ACC112 (cell line): Measurements from ENCODE around the gene MESP2.

Source experiments
- H2AFZ ChIP-seq: fragments of 200-600 bp; sonication (generic); one replicate; pipeline ENCODE4 v1.6.0; 2017; ENCODE audit warnings: antibody characterized with exemption, low read length; ENCODE audit not compliant: unreplicated experiment
- H3K27ac ChIP-seq: fragments of 200-600 bp; sonication (generic); 2 replicates; pipeline ENCODE4 v1.5.1; 2014; ENCODE audit warnings: low read depth, mild to moderate bottlenecking, antibody characterized with exemption, low read length, moderate library complexity
- H3K27me3 ChIP-seq: fragments of 200-600 bp; sonication (generic); 2 replicates; pipeline ENCODE4 v1.6.1; 2014; ENCODE audit warnings: mild to moderate bottlenecking, antibody characterized with exemption, low read length, moderate library complexity, mixed read lengths; ENCODE audit not compliant: insufficient read depth
- H3K36me3 ChIP-seq: fragments of 200-600 bp; sonication (generic); 2 replicates; pipeline ENCODE4 v1.6.1; 2016; ENCODE audit warnings: mild to moderate bottlenecking, antibody characterized with exemption, low read length, moderate library complexity, mixed read lengths; ENCODE audit not compliant: insufficient read depth
- H3K4me1 ChIP-seq: fragments of 200-600 bp; sonication (generic); one replicate; pipeline ENCODE4 v1.6.1; 2016; ENCODE audit warnings: low read length, mixed read lengths; ENCODE audit not compliant: insufficient read depth, unreplicated experiment, control insufficient read depth
- H3K4me3 ChIP-seq: fragments of 200-600 bp; sonication (generic); 2 replicates; pipeline ENCODE4 v1.5.1; 2014; ENCODE audit warnings: mild to moderate bottlenecking, low read depth, low read length
- H3K79me2 ChIP-seq: fragments of 200-600 bp; sonication (generic); one replicate; pipeline ENCODE4 v1.6.0; 2016; ENCODE audit warnings: low read length; ENCODE audit not compliant: control insufficient read depth, unreplicated experiment, insufficient read depth

Gene MESP2

GRCh38 chr15:89802231-89802928 is 26.2 kb downstream of the MESP2 start:
- Histone ChIP-seq H2AFZ (no peak overlapping the region), H3K4me3 (no peak overlapping the region), H3K4me1 (no peaks in the 10 kb centered on the region), H3K36me3 (peaks cover 72% of the 10 kb centered on the region), H3K27me3 (no peaks in the 10 kb centered on the region), H3K27ac (no peak overlapping the region), H3K79me2 (peaks cover 34% of the 10 kb centered on the region)

- no peak overlapping the region for H3K4me3 ChIP-seq
- H3K27me3 ChIP-seq = no peaks in the 10 kb centered on the region
- H3K79me2 ChIP-seq = peaks cover 42% of the 10 kb centered on the region
- peaks cover 64% of the 10 kb centered on the region for H3K36me3 ChIP-seq
- H2AFZ ChIP-seq = no peak overlapping the region
- H3K27ac ChIP-seq = no peak overlapping the region
- H3K4me1 ChIP-seq = no peaks in the 10 kb centered on the region
Measured at GRCh38 chr15:89802986-89803824, 27.1 kb downstream of the MESP2 start.

GRCh38 chr15:89803941-89804800 is 28.0 kb downstream of the MESP2 start:
- Histone ChIP-seq H3K4me1 (peaks cover 2% of the 10 kb centered on the region), H3K27ac (no peak overlapping the region), H3K79me2 (peaks cover 51% of the 10 kb centered on the region), H3K27me3 (no peaks in the 10 kb centered on the region), H3K4me3 (no peak overlapping the region), H3K36me3 (peaks cover 57% of the 10 kb centered on the region), H2AFZ (no peak overlapping the region)

- Histone ChIP-seq H3K4me3 (no peak overlapping the region), H3K4me1 (peaks cover 7% of the 10 kb centered on the region), H3K36me3 (peaks cover 46% of the 10 kb centered on the region), H3K27ac (no peak overlapping the region), H3K27me3 (no peaks in the 10 kb centered on the region), H3K79me2 (peaks cover 63% of the 10 kb centered on the region), H2AFZ (no peak overlapping the region)
Measured at GRCh38 chr15:89805241-89806209, 29.4 kb downstream of the MESP2 start.

- peaks cover 13% of the 10 kb centered on the region for H3K4me1 ChIP-seq
- H3K79me2 ChIP-seq = peaks cover 70% of the 10 kb centered on the region
- no peak overlapping the region for H2AFZ ChIP-seq
Measured at GRCh38 chr15:89806210-89806558, 30.1 kb downstream of the MESP2 start.

GRCh38 chr15:89806559-89807550 is 30.7 kb downstream of the MESP2 start:
- no peak overlapping the region for H3K27ac ChIP-seq
- peaks cover 38% of the 10 kb centered on the region; the same call in 1 of the 2 replicates for H3K36me3 ChIP-seq
- no peak overlapping the region for H3K4me3 ChIP-seq
- H3K27me3 ChIP-seq = no peaks in the 10 kb centered on the region
- peaks cover 18% of the 10 kb centered on the region for H3K4me1 ChIP-seq
- peaks cover 76% of the 10 kb centered on the region for H3K79me2 ChIP-seq
- H2AFZ ChIP-seq = no peak overlapping the region

More at GRCh38 chr15:89806210-89806558, 30.1 kb downstream of the MESP2 start:
- peaks cover 44% of the 10 kb centered on the region; the same call in 1 of the 2 replicates for H3K36me3 ChIP-seq
- H3K27ac ChIP-seq = no peak overlapping the region
- no peak overlapping the region for H3K4me3 ChIP-seq
- H3K27me3 ChIP-seq = no peaks in the 10 kb centered on the region

- Histone ChIP-seq H3K4me1 (peaks cover 26% of the 10 kb centered on the region), H3K4me3 (no peak overlapping the region), H3K27me3 (no peaks in the 10 kb centered on the region), H3K36me3 (peaks cover 31% of the 10 kb centered on the region; the same call in 1 of the 2 replicates), H3K79me2 (peaks cover 81% of the 10 kb centered on the region), H3K27ac (no peak overlapping the region), H2AFZ (no peak overlapping the region)
Measured at GRCh38 chr15:89807689-89808088, 31.6 kb downstream of the MESP2 start.

- Histone ChIP-seq H3K4me1 (peaks cover 32% of the 10 kb centered on the region), H3K4me3 (no peak overlapping the region), H3K27me3 (no peaks in the 10 kb centered on the region), H3K36me3 (peaks cover 26% of the 10 kb centered on the region; the same call in 1 of the 2 replicates), H3K27ac (no peak overlapping the region), H3K79me2 (peaks cover 84% of the 10 kb centered on the region), H2AFZ (no peak overlapping the region)
Measured at GRCh38 chr15:89808160-89808870, 32.2 kb downstream of the MESP2 start.
